Measurements from ENCODE around the gene MRPL30. TPM values are rescaled to one million over a fixed set of nuclear protein-coding genes. Genes with fewer than 3 reads are reported as not detected.
"Not testable (repeated sequence)": the region's sequence is repeated elsewhere in the genome, so short reads cannot be mapped to it uniquely, and the experiment has no call there.

MRPL30 gene
- total and polyA plus RNA-seq, 2 donors = 17.9 to 46.3 TPM

- WGBS = 93% methylated on average over 4 of the region's 4 CpGs
- no peak overlapping the region for H3K4me3 ChIP-seq (ENCODE audit: low read depth, low read length)
These were observed 21.1 kb downstream of the MRPL30 start for GRCh38 chr2:99201959-99202678.

GRCh38 chr2:99205491-99205890 is 24.5 kb downstream of the MRPL30 start:
- Histone ChIP-seq H3K4me3 (ENCODE audit: low read depth, low read length) (no peak overlapping the region), H3K27ac (ENCODE audit: low read depth) (no peak overlapping the region), H3K36me3 (ENCODE audit: insufficient read depth) (peaks cover 3% of the 10 kb centered on the region), H3K4me1 (ENCODE audit: insufficient read depth) (no peaks in the 10 kb centered on the region)
- DNase-seq (ENCODE audit: extremely low spot score) = no peak
- 86% methylated on average over 5 of the region's 5 CpGs for WGBS

More at GRCh38 chr2:99201959-99202678, 21.1 kb downstream of the MRPL30 start:
- Histone ChIP-seq H3K36me3 (ENCODE audit: insufficient read depth) (no peaks in the 10 kb centered on the region), H3K4me1 (ENCODE audit: insufficient read depth) (no peaks in the 10 kb centered on the region), H3K27ac (ENCODE audit: low read depth) (no peak overlapping the region)
- no peak for DNase-seq (ENCODE audit: extremely low spot score)

- H3K36me3 ChIP-seq (ENCODE audit: insufficient read depth) = no peaks in the 10 kb centered on the region
- WGBS = 94% methylated on average over 2 of the region's 2 CpGs
- H3K4me1 ChIP-seq (ENCODE audit: insufficient read depth) = no peaks in the 10 kb centered on the region
- H3K27ac ChIP-seq (ENCODE audit: low read depth) = no peak overlapping the region
- H3K4me3 ChIP-seq (ENCODE audit: low read depth, low read length) = no peak overlapping the region
- no peak for DNase-seq (ENCODE audit: extremely low spot score)
These were observed 35.1 kb downstream of the MRPL30 start for GRCh38 chr2:99216096-99216495.

GRCh38 chr2:99217929-99218501 is 37.0 kb downstream of the MRPL30 start:
- Histone ChIP-seq H3K4me1 (ENCODE audit: insufficient read depth) (no peaks in the 10 kb centered on the region), H3K27ac (ENCODE audit: low read depth) (no peak overlapping the region), H3K36me3 (ENCODE audit: insufficient read depth) (no peaks in the 10 kb centered on the region), H3K4me3 (ENCODE audit: low read depth, low read length) (no peak overlapping the region)
- WGBS = 48% methylated on average over 4 of the region's 4 CpGs
- no peak for DNase-seq (ENCODE audit: extremely low spot score)

GRCh38 chr2:99233177-99233576 is 52.2 kb downstream of the MRPL30 start:
- not testable (repeated sequence) for H3K4me3 ChIP-seq (ENCODE audit: low read depth, low read length); DNase-seq (ENCODE audit: extremely low spot score); H3K36me3 ChIP-seq (ENCODE audit: insufficient read depth); H3K4me1 ChIP-seq (ENCODE audit: insufficient read depth); H3K27ac ChIP-seq (ENCODE audit: low read depth)

GRCh38 chr2:99238599-99238998 is 57.6 kb downstream of the MRPL30 start:
- no peak overlapping the region for H3K4me3 ChIP-seq (ENCODE audit: low read depth, low read length)
- no peaks in the 10 kb centered on the region for H3K4me1 ChIP-seq (ENCODE audit: insufficient read depth)
- no peak for DNase-seq (ENCODE audit: extremely low spot score)
- 88% methylated on average over 6 of the region's 6 CpGs for WGBS
- no peaks in the 10 kb centered on the region for H3K36me3 ChIP-seq (ENCODE audit: insufficient read depth)
- no peak overlapping the region for H3K27ac ChIP-seq (ENCODE audit: low read depth)

GRCh38 chr2:99240431-99240830 is 59.4 kb downstream of the MRPL30 start:
- Histone ChIP-seq H3K27ac (ENCODE audit: low read depth) (no peak overlapping the region), H3K4me3 (ENCODE audit: low read depth, low read length) (no peak overlapping the region), H3K36me3 (ENCODE audit: insufficient read depth) (no peaks in the 10 kb centered on the region), H3K4me1 (ENCODE audit: insufficient read depth) (no peaks in the 10 kb centered on the region)
- DNase-seq (ENCODE audit: extremely low spot score) = no peak
- 82% methylated on average over 6 of the region's 6 CpGs for WGBS

- H3K4me1 ChIP-seq (ENCODE audit: insufficient read depth) = no peaks in the 10 kb centered on the region
- H3K4me3 ChIP-seq (ENCODE audit: low read depth, low read length) = no peak overlapping the region
- no peak overlapping the region for H3K27ac ChIP-seq (ENCODE audit: low read depth)
- no peak for DNase-seq (ENCODE audit: extremely low spot score)
- H3K36me3 ChIP-seq (ENCODE audit: insufficient read depth) = no peaks in the 10 kb centered on the region
- WGBS = 48% methylated on average over 6 of the region's 6 CpGs
These were observed 61.2 kb downstream of the MRPL30 start for GRCh38 chr2:99242151-99242550.

Small RNA genes within 50 kb of the gene (small RNA-seq; reads per million reads assigned to genes)
- gene AC092587.1 = not detected

Other genes starting within 250 kb of the MRPL30 start
- gene CRACDL, start 245.0 kb upstream of the MRPL30 start, total RNA-seq = 2.4 TPM
- gene CRACDL, start 245.0 kb upstream of the MRPL30 start, polyA plus RNA-seq = 6.2 TPM
- gene C2orf15, start 39.5 kb upstream of the MRPL30 start, total RNA-seq = 1.5 TPM
- 0.60 TPM for gene C2orf15, start 39.5 kb upstream of the MRPL30 start, polyA plus RNA-seq
- gene TSGA10, start 26.2 kb upstream of the MRPL30 start, total RNA-seq = 12.2 TPM
- gene TSGA10, start 26.2 kb upstream of the MRPL30 start, polyA plus RNA-seq = 2.5 TPM
- gene LIPT1, start 26.2 kb upstream of the MRPL30 start, total RNA-seq = 13.6 TPM
- 9.0 TPM for gene LIPT1, start 26.2 kb upstream of the MRPL30 start, polyA plus RNA-seq
- 31.6 TPM for gene MITD1, start 126 bp upstream of the MRPL30 start, total RNA-seq
- gene MITD1, start 126 bp upstream of the MRPL30 start, polyA plus RNA-seq = 32.1 TPM
- gene LYG2, start 74.5 kb downstream of the MRPL30 start, total RNA-seq = not detected
- not detected for gene LYG2, start 74.5 kb downstream of the MRPL30 start, polyA plus RNA-seq
- gene LYG1, start 120.0 kb downstream of the MRPL30 start, total RNA-seq = 0.79 TPM
- gene LYG1, start 120.0 kb downstream of the MRPL30 start, polyA plus RNA-seq = 1.5 TPM
- gene TXNDC9, start 155.1 kb downstream of the MRPL30 start, total RNA-seq = 59.1 TPM
- 20.5 TPM for gene TXNDC9, start 155.1 kb downstream of the MRPL30 start, polyA plus RNA-seq
- gene EIF5B, start 156.2 kb downstream of the MRPL30 start, total RNA-seq = 30.5 TPM
- 28.9 TPM for gene EIF5B, start 156.2 kb downstream of the MRPL30 start, polyA plus RNA-seq

Data from urinary bladder (tissue), 4 donors.